K562 (cell line): Measurements from ENCODE around the gene TRMU. TPM values are rescaled to one million over a fixed set of nuclear protein-coding genes. Genes with fewer than 3 reads are reported as not detected.
A peak's percentile ranks its signal among the peaks of the same experiment; 100 is the strongest.

Experiments used
- ARID4B ChIP-seq: sonication (generic); formaldehyde crosslinking; IDR thresholded peaks from 2 replicates; pipeline ENCODE4 v1.8.0; 2022; ENCODE audit warnings: mild to moderate bottlenecking, missing genetic modification reagents
- FOS ChIP-seq: IDR thresholded peaks from 3 replicates; pipeline ENCODE4 v1.6.1; 2011; ENCODE audit not compliant: insufficient read length; ENCODE audit errors: extremely low read depth
- KAT7 ChIP-seq: sonication (generic); formaldehyde crosslinking; IDR thresholded peaks from 2 replicates; pipeline ENCODE4 v1.8.0; 2022; ENCODE audit warnings: missing genetic modification reagents, mild to moderate bottlenecking, borderline replicate concordance
- MLLT1 ChIP-seq, 2 experiments: fragments of 450-650 bp; IDR thresholded peaks; 2 replicates each; pipeline ENCODE4 v1.6.1; 2016
- MYNN ChIP-seq, 2 experiments: sonication (generic); formaldehyde crosslinking in 1 of 2; IDR thresholded peaks; 2 replicates each; pipeline versions ENCODE4 v1.5.0 to v1.6.1; 2016 to 2020; ENCODE audit warnings: antibody characterized with exemption in 1 of 2, missing genetic modification reagents in 1 of 2
- POLR2G ChIP-seq: fragments of 200-400 bp; formaldehyde crosslinking; IDR thresholded peaks from 2 replicates; pipeline ENCODE4 v1.6.1; 2017; ENCODE audit warnings: low read depth, mild to moderate bottlenecking, antibody characterized with exemption, low read length, moderate library complexity
- POLR3A ChIP-seq: IDR thresholded peaks from 2 replicates; pipeline ENCODE4 v1.6.1; 2011; ENCODE audit warnings: borderline replicate concordance, mild to moderate bottlenecking, moderate library complexity; ENCODE audit not compliant: insufficient read length, insufficient read depth; ENCODE audit errors: extremely low read depth
- RBM15 ChIP-seq: fragments of 200-400 bp; formaldehyde crosslinking; IDR thresholded peaks from 2 replicates; pipeline ENCODE4 v1.6.1; 2018; ENCODE audit warnings: mild to moderate bottlenecking, low read length, moderate library complexity; ENCODE audit not compliant: insufficient read depth
- SMARCC2 ChIP-seq: fragments of 450-650 bp; IDR thresholded peaks from 2 replicates; pipeline ENCODE4 v1.6.1; 2017; ENCODE audit warnings: antibody characterized with exemption, moderate library complexity, mild to moderate bottlenecking, low read depth
- ZC3H11A ChIP-seq: IDR thresholded peaks from 2 replicates; pipeline ENCODE4 v1.6.1; 2012; ENCODE audit warnings: low read depth, low read length, improper control_type of control experiment
- ZFP30 ChIP-seq: fragments of 250-450 bp; sonication (Bioruptor Pico); IDR thresholded peaks from 2 replicates; pipeline ENCODE4 v1.8.0; 2022; ENCODE audit warnings: moderate library complexity, mild to moderate bottlenecking, inconsistent platforms, borderline replicate concordance
- ZNF12 ChIP-seq: sonication (generic); formaldehyde crosslinking; IDR thresholded peaks from 2 replicates; pipeline ENCODE4 v1.4.0; 2020; ENCODE audit warnings: mild to moderate bottlenecking, missing genetic modification reagents
- ZNF133 ChIP-seq: fragments of 250-450 bp; sonication (Bioruptor Pico); IDR thresholded peaks from 2 replicates; pipeline ENCODE4 v1.4.0; 2020; ENCODE audit warnings: mild to moderate bottlenecking
- ZNF23 ChIP-seq: fragments of 250-450 bp; sonication (Bioruptor Pico); IDR thresholded peaks from 2 replicates; pipeline ENCODE4 v1.4.0; 2020; ENCODE audit warnings: mild to moderate bottlenecking
- ZNF395 ChIP-seq: fragments of 200-800 bp; sonication (Bioruptor generic); IDR thresholded peaks from 2 replicates; pipeline ENCODE4 v1.6.1; 2017; ENCODE audit warnings: missing genetic modification characterization, missing compliant biosample characterization
- polyA plus RNA-seq, 8 experiments: library from polyadenylated mRNA; depleted of rRNA in 4 of 8; stranded (reverse) in 5 of 8; unstranded in 3 of 8; fragments of >200 nt; fragmentation: Nextera tagmentation in 2 of 8; fragmentation: Illumina TruSeq in 1 of 8; extraction: Ambion mirVana in 2 of 8; extraction: Trizol in 1 of 8; gene quantifications; 2 replicates each; pipeline versions ENCODE4 v1.2.1 to v1.2.3, GENCODE V29; 2011 to 2014; ENCODE audit warnings: inconsistent platforms in 1 of 8, missing spikeins in 1 of 8
- total RNA-seq, 7 experiments: library from RNA; depleted of rRNA in 6 of 7; stranded (reverse); fragments of >200 nt in 6 of 7; fragmentation: Illumina TruSeq in 2 of 7; extraction: Trizol in 2 of 7; gene quantifications; 2 replicates each; pipeline versions ENCODE4 v1.2.1 to v1.2.3, GENCODE V29; 2011 to 2021; ENCODE audit warnings: low replicate concordance in 1 of 7
- TF ChIP-seq, protein P1 (sequence below): fragments of 250-450 bp; sonication (Bioruptor Pico); IDR thresholded peaks from 2 replicates; pipeline ENCODE4 v1.4.0; 2020; ENCODE audit warnings: mild to moderate bottlenecking

Gene TRMU
- total and polyA plus RNA-seq, 9 of the 15 experiments (the other 6 are each of a cell fraction or from before 2014, with no cell fraction given) = 2.3 to 49.9 (median 35.3) TPM

- TF ChIP-seq KAT7 (no peak), ARID4B (peak; percentile 79), MLLT1 (IDR thresholded peaks at IDR 0.05) (no peak), ZNF133 (CRISPR knock-in tag) (no peak), RBM15 (no peak), POLR3A (no peak), ZNF12 (CRISPR knock-in tag) (no peak), MYNN (IDR thresholded peaks at IDR 0.05) (peak; percentile 65; the same call in 1 of the 2 replicates), MYNN (CRISPR knock-in tag; IDR thresholded peaks at IDR 0.05) (no peak), POLR2G (peak; percentile 86), ZNF23 (CRISPR knock-in tag) (no peak), FOS (no peak), ZFP30 (CRISPR knock-in tag) (no peak), ZNF395 (CRISPR knock-in tag) (no peak), SMARCC2 (no peak), ZC3H11A (no peak)
- TF ChIP-seq, protein P1, sequence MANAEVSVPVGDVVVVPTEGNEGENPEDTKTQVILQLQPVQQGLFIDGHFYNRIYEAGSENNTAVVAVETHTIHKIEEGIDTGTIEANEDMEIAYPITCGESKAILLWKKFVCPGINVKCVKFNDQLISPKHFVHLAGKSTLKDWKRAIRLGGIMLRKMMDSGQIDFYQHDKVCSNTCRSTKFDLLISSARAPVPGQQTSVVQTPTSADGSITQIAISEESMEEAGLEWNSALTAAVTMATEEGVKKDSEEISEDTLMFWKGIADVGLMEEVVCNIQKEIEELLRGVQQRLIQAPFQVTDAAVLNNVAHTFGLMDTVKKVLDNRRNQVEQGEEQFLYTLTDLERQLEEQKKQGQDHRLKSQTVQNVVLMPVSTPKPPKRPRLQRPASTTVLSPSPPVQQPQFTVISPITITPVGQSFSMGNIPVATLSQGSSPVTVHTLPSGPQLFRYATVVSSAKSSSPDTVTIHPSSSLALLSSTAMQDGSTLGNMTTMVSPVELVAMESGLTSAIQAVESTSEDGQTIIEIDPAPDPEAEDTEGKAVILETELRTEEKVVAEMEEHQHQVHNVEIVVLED (CRISPR knock-in tag) = peak; percentile 72
These were observed 39.0 kb upstream of the TRMU start, which contains the start of gene GTSE1 (continued) for GRCh38 chr22:46296257-46297150.
